Fibroblast of lung (primary cell): ENCODE results near the gene TFDP2. TPM values are rescaled to one million over a fixed set of nuclear protein-coding genes. Genes with fewer than 3 reads are reported as not detected.

Experiments
- DNase-seq, 2 donors: peaks; one replicate each; pipeline versions ENCODE4 v3.0.0 to v3.0.0-alpha.2; 2010; ENCODE audit warnings: low read depth in 2 of 2
- H2AFZ ChIP-seq: 2 replicates; pipeline ENCODE4 v1.5.1; 2012; ENCODE audit warnings: low read length, control low read depth, inconsistent platforms
- H3K27ac ChIP-seq: 2 replicates; pipeline ENCODE4 v1.5.1; 2011; ENCODE audit warnings: low read length, control low read depth; ENCODE audit not compliant: insufficient read depth
- H3K27me3 ChIP-seq: 2 replicates; pipeline ENCODE4 v1.5.1; 2011; ENCODE audit warnings: mild to moderate bottlenecking, low read length; ENCODE audit not compliant: control insufficient read depth, insufficient read depth
- H3K36me3 ChIP-seq: 2 replicates; pipeline ENCODE4 v1.5.1; 2011; ENCODE audit warnings: low read length; ENCODE audit not compliant: control insufficient read depth, insufficient read depth
- H3K4me1 ChIP-seq: 2 replicates; pipeline ENCODE4 v1.5.1; 2011; ENCODE audit warnings: low read length; ENCODE audit not compliant: control insufficient read depth, insufficient read depth; ENCODE audit errors: extremely low read depth
- H3K4me2 ChIP-seq: 2 replicates; pipeline ENCODE4 v1.5.1; 2011; ENCODE audit warnings: low read length, control low read depth; ENCODE audit not compliant: insufficient read depth; ENCODE audit errors: extremely low read depth
- H3K4me3 ChIP-seq, 4 experiments: fragments of 200-600 bp in 1 of 4; sonication (generic) in 1 of 4; replicated peaks in 1 of 4; 2 replicates each; pipeline ENCODE4 v1.5.1; 2011 to 2016; ENCODE audit warnings: low read length in 4 of 4, low read depth in 3 of 4, mild to moderate bottlenecking in 3 of 4, control low read depth in 2 of 4, inconsistent platforms in 1 of 4, mixed read lengths in 1 of 4; ENCODE audit not compliant: insufficient read depth in 1 of 4; ENCODE audit errors: control extremely low read depth in 1 of 4
- H3K79me2 ChIP-seq: 2 replicates; pipeline ENCODE4 v1.5.1; 2012; ENCODE audit warnings: mild to moderate bottlenecking, low read length, inconsistent platforms; ENCODE audit not compliant: control insufficient read depth, insufficient read depth
- H3K9ac ChIP-seq: 2 replicates; pipeline ENCODE4 v1.5.1; 2011; ENCODE audit warnings: mild to moderate bottlenecking, low read length, control low read depth; ENCODE audit not compliant: insufficient read depth
- H3K9me3 ChIP-seq: 2 replicates; pipeline ENCODE4 v1.5.1; 2012; ENCODE audit warnings: low read depth, low read length; ENCODE audit not compliant: control insufficient read depth, insufficient read depth
- H4K20me1 ChIP-seq: 2 replicates; pipeline ENCODE4 v1.5.1; 2011; ENCODE audit warnings: low read length; ENCODE audit not compliant: control insufficient read depth, insufficient read depth; ENCODE audit errors: extremely low read depth
- EZH2 ChIP-seq: IDR thresholded peaks from 2 replicates; pipeline ENCODE4 v1.5.1; 2012; ENCODE audit warnings: low read length, control low read depth, mild to moderate bottlenecking; ENCODE audit errors: missing control alignments
- polyA plus RNA-seq, 2 donors: library from polyadenylated mRNA; depleted of rRNA in 1 of 2; stranded (reverse) in 1 of 2; unstranded in 1 of 2; fragments of >200 nt; gene quantifications; 2 replicates each; pipeline ENCODE4 v1.2.1, GENCODE V29; 2011 to 2012; ENCODE audit warnings: missing spikeins in 1 of 2
- total RNA-seq: library from RNA; depleted of rRNA; stranded (reverse); fragments of >200 nt; gene quantifications from 2 replicates; pipeline ENCODE4 v1.2.1, GENCODE V29; 2014
- TF ChIP-seq, protein P1 (sequence below), 2 donors: IDR thresholded peaks in 1 of 2; conservative IDR thresholded peaks in 1 of 2; 1 replicate in 1 of 2; 2 replicates in 1 of 2; pipeline ENCODE4 v1.5.1; 2011 to 2012; ENCODE audit warnings: low read length in 2 of 2, control low read depth in 1 of 2, inconsistent platforms in 1 of 2, low read depth in 1 of 2, mild to moderate bottlenecking in 1 of 2

Gene TFDP2
- total and polyA plus RNA-seq, 2 donors (not counting 1 experiment from before 2014, with no cell fraction given) = 25.1 to 83.7 TPM

DNA sequence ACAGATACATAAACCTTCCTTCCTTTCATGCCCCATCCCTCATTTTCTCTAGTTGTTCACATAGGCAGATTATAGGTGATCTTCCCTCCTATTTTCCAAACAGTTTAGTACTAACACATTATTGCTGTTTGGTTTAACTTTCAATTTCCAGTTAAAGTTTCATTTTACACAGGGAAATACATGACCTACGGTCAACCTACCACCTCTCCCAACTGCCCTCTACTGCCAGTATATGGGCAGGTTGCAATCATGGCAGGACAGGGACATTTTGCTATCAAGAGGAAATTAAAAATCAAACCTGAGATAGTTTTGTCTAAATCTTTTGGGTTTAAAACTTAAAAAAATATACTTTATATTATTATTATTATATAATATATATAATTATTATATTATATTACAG is 26.1 kb upstream of the TFDP2 start:
- Histone ChIP-seq H4K20me1 (no peaks in the 10 kb centered on the region), H3K27ac (no peak overlapping the region), H3K36me3 (no peaks in the 10 kb centered on the region)

DNA sequence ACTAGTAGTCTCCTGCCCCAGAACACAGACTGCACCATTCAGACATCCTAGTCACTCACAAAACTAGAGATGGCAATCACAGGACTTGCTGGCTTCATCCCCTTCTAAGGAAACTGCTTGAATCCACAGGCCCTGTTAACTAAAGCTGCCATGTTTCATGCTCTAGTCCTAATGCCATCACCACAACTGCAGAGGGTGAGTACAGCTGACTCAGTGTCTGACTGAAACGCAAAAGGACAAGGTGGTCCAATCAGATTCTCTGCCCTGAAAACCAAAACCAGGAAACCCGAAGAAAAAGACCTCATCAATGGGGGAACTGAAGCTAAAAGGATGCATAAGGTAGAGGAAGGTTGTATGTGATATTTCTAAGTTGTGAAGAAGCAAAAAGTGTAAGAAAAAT is 25.2 kb upstream of the TFDP2 start:
- H3K4me2 ChIP-seq = no peak overlapping the region
- H3K36me3 ChIP-seq = no peaks in the 10 kb centered on the region
- no peak overlapping the region for H3K27ac ChIP-seq
- no peaks in the 10 kb centered on the region for H3K79me2 ChIP-seq
- DNase-seq = no peak
- no peak overlapping the region for H3K4me3 ChIP-seq
- H4K20me1 ChIP-seq = no peaks in the 10 kb centered on the region
- TF ChIP-seq EZH2 = no peak
- TF ChIP-seq, protein P1, sequence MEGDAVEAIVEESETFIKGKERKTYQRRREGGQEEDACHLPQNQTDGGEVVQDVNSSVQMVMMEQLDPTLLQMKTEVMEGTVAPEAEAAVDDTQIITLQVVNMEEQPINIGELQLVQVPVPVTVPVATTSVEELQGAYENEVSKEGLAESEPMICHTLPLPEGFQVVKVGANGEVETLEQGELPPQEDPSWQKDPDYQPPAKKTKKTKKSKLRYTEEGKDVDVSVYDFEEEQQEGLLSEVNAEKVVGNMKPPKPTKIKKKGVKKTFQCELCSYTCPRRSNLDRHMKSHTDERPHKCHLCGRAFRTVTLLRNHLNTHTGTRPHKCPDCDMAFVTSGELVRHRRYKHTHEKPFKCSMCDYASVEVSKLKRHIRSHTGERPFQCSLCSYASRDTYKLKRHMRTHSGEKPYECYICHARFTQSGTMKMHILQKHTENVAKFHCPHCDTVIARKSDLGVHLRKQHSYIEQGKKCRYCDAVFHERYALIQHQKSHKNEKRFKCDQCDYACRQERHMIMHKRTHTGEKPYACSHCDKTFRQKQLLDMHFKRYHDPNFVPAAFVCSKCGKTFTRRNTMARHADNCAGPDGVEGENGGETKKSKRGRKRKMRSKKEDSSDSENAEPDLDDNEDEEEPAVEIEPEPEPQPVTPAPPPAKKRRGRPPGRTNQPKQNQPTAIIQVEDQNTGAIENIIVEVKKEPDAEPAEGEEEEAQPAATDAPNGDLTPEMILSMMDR (conservative IDR thresholded peaks at IDR 0.05 in 1 of 2, IDR thresholded peaks at IDR 0.05 in 1 of 2; ENCODE audit: low read depth in 1 of 2, low read length in 2 of 2) = no peak
- no peaks in the 10 kb centered on the region for H3K4me1 ChIP-seq
- no peak overlapping the region for H2AFZ ChIP-seq
- no peaks in the 10 kb centered on the region for H3K9me3 ChIP-seq
- no peak overlapping the region for H3K9ac ChIP-seq
- H3K27me3 ChIP-seq = no peaks in the 10 kb centered on the region

More for the DNA sequence above, 26.1 kb upstream of the TFDP2 start:
- Histone ChIP-seq H3K4me2 (no peak overlapping the region), H3K9me3 (no peaks in the 10 kb centered on the region), H2AFZ (no peak overlapping the region), H3K4me1 (no peaks in the 10 kb centered on the region), H3K27me3 (no peaks in the 10 kb centered on the region), H3K9ac (no peak overlapping the region), H3K79me2 (no peaks in the 10 kb centered on the region), H3K4me3 (no peak overlapping the region)
- no peak for DNase-seq
- TF ChIP-seq, protein P1 (conservative IDR thresholded peaks at IDR 0.05 in 1 of 2, IDR thresholded peaks at IDR 0.05 in 1 of 2; ENCODE audit: low read depth in 1 of 2, low read length in 2 of 2) = no peak
- no peak for TF ChIP-seq EZH2

DNA sequence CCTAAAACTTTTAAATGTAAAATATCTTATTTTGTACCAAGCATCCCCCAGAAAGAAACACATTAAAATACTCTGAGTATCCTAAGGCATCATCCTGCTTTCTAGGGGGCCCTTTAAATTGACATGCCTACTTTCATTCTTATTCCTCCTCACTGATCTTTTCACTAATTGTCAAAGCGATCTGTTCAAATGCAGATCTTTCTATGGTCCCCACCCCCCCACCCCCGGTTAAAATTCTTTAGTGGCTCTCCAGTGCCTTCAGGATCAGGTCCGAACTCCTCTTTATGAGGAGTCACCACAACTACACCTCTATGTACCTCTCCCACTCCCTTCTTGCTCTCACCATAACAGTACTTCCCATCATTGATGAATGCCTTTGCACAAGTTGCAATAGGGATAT is 19.2 kb upstream of the TFDP2 start:
- no peaks in the 10 kb centered on the region for H3K36me3 ChIP-seq
- H3K4me3 ChIP-seq = no peak overlapping the region
- no peaks in the 10 kb centered on the region for H3K27me3 ChIP-seq
- H2AFZ ChIP-seq = no peak overlapping the region
- H4K20me1 ChIP-seq = no peaks in the 10 kb centered on the region
- H3K27ac ChIP-seq = no peak overlapping the region
- no peaks in the 10 kb centered on the region for H3K4me1 ChIP-seq
- H3K79me2 ChIP-seq = no peaks in the 10 kb centered on the region
- H3K9me3 ChIP-seq = no peaks in the 10 kb centered on the region
- no peak overlapping the region for H3K4me2 ChIP-seq
- H3K9ac ChIP-seq = no peak overlapping the region
- TF ChIP-seq, protein P1 (conservative IDR thresholded peaks at IDR 0.05 in 1 of 2, IDR thresholded peaks at IDR 0.05 in 1 of 2; ENCODE audit: low read depth in 1 of 2, low read length in 2 of 2) = no peak
- no peak for TF ChIP-seq EZH2
- no peak for DNase-seq
